CD4-positive, alpha-beta memory T cell (primary cell): ENCODE data around the gene ZNF687. TPM values are rescaled to one million over a fixed set of nuclear protein-coding genes. Genes with fewer than 3 reads are reported as not detected.

Experiments
- CTCF ChIA-PET: fragments of 350-600 bp; sonication (Branson Sonifier 250); formaldehyde crosslinking; loops from one replicate; lab custom pipeline; 2021; ENCODE audit warnings: inconsistent platforms; ENCODE audit not compliant: partially characterized antibody; lab: Charles Lee
- POLR2A ChIA-PET: fragments of 350-600 bp; sonication (Branson Sonifier 250); formaldehyde crosslinking; loops from one replicate; lab custom pipeline; 2021; ENCODE audit not compliant: partially characterized antibody; lab: Charles Lee
- DNase-seq, 5 donors: peaks; one replicate each; pipeline versions ENCODE4 v3.0.0 to v3.0.0-alpha.2; 2020 to 2022; ENCODE audit warnings: mixed read lengths in 1 of 5
- H3K27ac ChIP-seq: one replicate; pipeline ENCODE4 v1.7.0; 2013; ENCODE audit warnings: low read depth, low read length
- H3K27me3 ChIP-seq: 2 replicates; pipeline ENCODE4 v1.7.0; 2013; ENCODE audit warnings: mild to moderate bottlenecking, low read length, moderate library complexity; ENCODE audit not compliant: insufficient read depth
- H3K36me3 ChIP-seq: 2 replicates; pipeline ENCODE4 v1.7.0; 2013; ENCODE audit warnings: mild to moderate bottlenecking, low read length, moderate library complexity; ENCODE audit not compliant: insufficient read depth
- H3K4me1 ChIP-seq: 2 replicates; pipeline ENCODE4 v1.7.0; 2013; ENCODE audit warnings: mild to moderate bottlenecking, low read length, moderate library complexity; ENCODE audit not compliant: insufficient read depth
- H3K4me3 ChIP-seq, 2 donors: one replicate each; pipeline ENCODE4 v1.7.0; 2013; ENCODE audit warnings: low read length in 2 of 2, mild to moderate bottlenecking in 1 of 2
- H3K9me3 ChIP-seq, 2 donors: one replicate each; pipeline ENCODE4 v1.7.0; 2013; ENCODE audit warnings: low read length in 2 of 2, control low read depth in 1 of 2; ENCODE audit not compliant: control insufficient read depth in 1 of 2
- H3K27ac Mint-ChIP-seq, 7 donors: one replicate each; pipeline ENCODE4 v1.8.0; 2020 to 2021; ENCODE audit warnings: mixed read lengths in 7 of 7, mild to moderate bottlenecking in 6 of 7, inconsistent platforms in 3 of 7, moderate library complexity in 3 of 7
- H3K27me3 Mint-ChIP-seq, 2 donors: one replicate each; pipeline ENCODE4 v1.8.0; 2020 to 2021; ENCODE audit warnings: mixed read lengths in 2 of 2
- H3K36me3 Mint-ChIP-seq, 2 donors: one replicate each; pipeline ENCODE4 v1.8.0; 2020 to 2021; ENCODE audit warnings: mixed read lengths in 2 of 2, inconsistent platforms in 1 of 2, mild to moderate bottlenecking in 1 of 2
- H3K4me1 Mint-ChIP-seq, 4 donors: one replicate each; pipeline ENCODE4 v1.8.0; 2020 to 2021; ENCODE audit warnings: mixed read lengths in 4 of 4, mild to moderate bottlenecking in 1 of 4
- H3K4me3 Mint-ChIP-seq, 8 donors: one replicate each; pipeline ENCODE4 v1.8.0; 2020 to 2021; ENCODE audit warnings: mixed read lengths in 8 of 8, mild to moderate bottlenecking in 7 of 8, moderate library complexity in 6 of 8, inconsistent platforms in 3 of 8
- H3K9me3 Mint-ChIP-seq, 8 donors: one replicate each; pipeline ENCODE4 v1.8.0; 2020 to 2021; ENCODE audit warnings: mixed read lengths in 8 of 8, mild to moderate bottlenecking in 5 of 8, inconsistent platforms in 3 of 8, moderate library complexity in 1 of 8
- intact Hi-C: fragments of 100-400 bp; cut with micrococcal nuclease; formaldehyde crosslinking; loops from one replicate; pipeline ENCODE4 v1.15.1; 2023
- polyA plus RNA-seq, 2 donors: library from polyadenylated mRNA; unstranded; fragments of 300-500 nt; fragmentation: Illumina TruSeq; gene quantifications; one replicate each; pipeline ENCODE4 v1.2.3, GENCODE V29; 2021
- total RNA-seq, 2 experiments: library from RNA; stranded (reverse); gene quantifications; one replicate each; pipeline ENCODE4 v1.2.3, GENCODE V29; 2021

The ZNF687 gene, protein sequence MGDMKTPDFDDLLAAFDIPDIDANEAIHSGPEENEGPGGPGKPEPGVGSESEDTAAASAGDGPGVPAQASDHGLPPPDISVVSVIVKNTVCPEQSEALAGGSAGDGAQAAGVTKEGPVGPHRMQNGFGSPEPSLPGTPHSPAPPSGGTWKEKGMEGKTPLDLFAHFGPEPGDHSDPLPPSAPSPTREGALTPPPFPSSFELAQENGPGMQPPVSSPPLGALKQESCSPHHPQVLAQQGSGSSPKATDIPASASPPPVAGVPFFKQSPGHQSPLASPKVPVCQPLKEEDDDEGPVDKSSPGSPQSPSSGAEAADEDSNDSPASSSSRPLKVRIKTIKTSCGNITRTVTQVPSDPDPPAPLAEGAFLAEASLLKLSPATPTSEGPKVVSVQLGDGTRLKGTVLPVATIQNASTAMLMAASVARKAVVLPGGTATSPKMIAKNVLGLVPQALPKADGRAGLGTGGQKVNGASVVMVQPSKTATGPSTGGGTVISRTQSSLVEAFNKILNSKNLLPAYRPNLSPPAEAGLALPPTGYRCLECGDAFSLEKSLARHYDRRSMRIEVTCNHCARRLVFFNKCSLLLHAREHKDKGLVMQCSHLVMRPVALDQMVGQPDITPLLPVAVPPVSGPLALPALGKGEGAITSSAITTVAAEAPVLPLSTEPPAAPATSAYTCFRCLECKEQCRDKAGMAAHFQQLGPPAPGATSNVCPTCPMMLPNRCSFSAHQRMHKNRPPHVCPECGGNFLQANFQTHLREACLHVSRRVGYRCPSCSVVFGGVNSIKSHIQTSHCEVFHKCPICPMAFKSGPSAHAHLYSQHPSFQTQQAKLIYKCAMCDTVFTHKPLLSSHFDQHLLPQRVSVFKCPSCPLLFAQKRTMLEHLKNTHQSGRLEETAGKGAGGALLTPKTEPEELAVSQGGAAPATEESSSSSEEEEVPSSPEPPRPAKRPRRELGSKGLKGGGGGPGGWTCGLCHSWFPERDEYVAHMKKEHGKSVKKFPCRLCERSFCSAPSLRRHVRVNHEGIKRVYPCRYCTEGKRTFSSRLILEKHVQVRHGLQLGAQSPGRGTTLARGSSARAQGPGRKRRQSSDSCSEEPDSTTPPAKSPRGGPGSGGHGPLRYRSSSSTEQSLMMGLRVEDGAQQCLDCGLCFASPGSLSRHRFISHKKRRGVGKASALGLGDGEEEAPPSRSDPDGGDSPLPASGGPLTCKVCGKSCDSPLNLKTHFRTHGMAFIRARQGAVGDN
- 10 to 100 TPM; 39.2 to 39.3 TPM for total RNA-seq
- 1 to 10 TPM in 1 of 2 donors, under 1 TPM in 1; 0.36 to 1.3 TPM for polyA plus RNA-seq

DNA sequence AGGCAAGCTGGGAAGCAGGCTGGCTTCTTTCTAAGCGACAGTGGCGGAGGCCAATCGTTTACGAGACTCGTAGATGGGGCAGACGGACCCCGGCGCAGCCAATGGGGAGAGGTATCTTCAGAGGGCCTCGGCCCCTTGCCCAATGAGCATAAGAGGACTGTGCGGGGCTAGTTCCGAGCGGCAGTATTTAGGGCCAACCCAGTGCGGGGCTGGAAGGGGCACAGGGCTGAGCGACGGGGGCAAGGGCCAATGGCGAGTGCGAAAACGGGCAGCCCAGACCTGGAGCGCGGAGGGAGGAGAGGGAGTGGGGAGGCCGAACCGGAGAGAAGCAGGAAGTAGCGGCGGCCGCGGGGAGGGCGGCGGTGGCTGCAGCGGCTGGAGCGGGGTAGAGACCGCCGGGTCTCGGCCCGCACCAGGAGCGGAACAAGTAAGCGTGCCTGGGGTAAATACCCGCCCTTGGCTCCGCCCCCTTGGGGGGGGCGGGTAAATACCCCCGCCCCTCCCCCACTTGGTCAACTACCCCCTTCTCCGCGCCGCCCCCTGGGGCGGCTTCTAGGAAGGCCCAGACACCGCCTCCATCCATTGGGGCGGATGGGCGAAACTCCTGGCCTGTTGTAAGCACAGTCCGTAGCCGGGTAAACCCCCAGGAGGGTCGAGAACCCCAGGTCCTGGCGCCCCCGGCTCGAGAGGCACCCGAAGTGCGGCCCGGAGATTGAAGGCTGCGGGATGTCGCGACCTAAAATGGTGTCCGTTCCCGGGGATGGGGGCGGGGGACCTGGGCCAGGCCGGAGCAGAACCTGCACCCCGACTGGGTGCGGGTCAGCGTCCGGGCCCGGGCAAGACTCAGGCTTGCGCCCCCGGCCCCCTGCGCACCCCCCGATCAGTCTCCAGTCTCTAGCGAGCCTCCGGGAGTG is at the start of gene ZNF687:
Gene ZNF687 (plus strand): TSS at position 331 of the 914 bp plus-strand sequence. CDS start 3,993 bp downstream, outside the sequence.
- intact Hi-C loops: loop anchor here (1.0 to 2.0 kb wide), 9 partner anchors 28 to 509 kb away; partner anchors contain the start of genes CGN, PI4KB, PIP5K1A and PSMB4
- H3K36me3 ChIP-seq: peaks cover 15% of the 10 kb centered on the region

GRCh38 chr1:151235235-151235634 is 46.9 kb upstream of the ZNF687 start:
- peaks cover 0 to 2% (median 0%) of the 10 kb centered on the region in 8 donors for H3K9me3 Mint-ChIP-seq
- H3K27me3 Mint-ChIP-seq: no peaks in the 10 kb centered on the region
- H3K4me3 Mint-ChIP-seq: no peak overlapping the region
- H3K4me1 ChIP-seq: no peaks in the 10 kb centered on the region
- H3K36me3 Mint-ChIP-seq: peaks cover 53 to 78% of the 10 kb centered on the region in 2 donors
- CTCF ChIA-PET: interaction anchor here (1.2 to 2.5 kb wide), 3 partner anchors 15 to 46 kb away, joined by 3 to 10 read pairs (median 6); partner anchors contain the start of gene VPS72
- no peak for DNase-seq
- H3K36me3 ChIP-seq: peaks cover 74% of the 10 kb centered on the region
- H3K4me1 Mint-ChIP-seq: peaks cover 0 to 4% (median 0%) of the 10 kb centered on the region in 4 donors
- POLR2A ChIA-PET: no interaction called here
- intact Hi-C loops: no loop called here
- no peak overlapping the region for H3K27ac ChIP-seq
- H3K27ac Mint-ChIP-seq: peak overlapping the region in 2 of 7 donors; percentile 48 to 50
- no peak overlapping the region for H3K4me3 ChIP-seq
- H3K9me3 ChIP-seq: no peaks in the 10 kb centered on the region
- no peaks in the 10 kb centered on the region for H3K27me3 ChIP-seq

More for the DNA sequence above, at the start of gene ZNF687:
- Mint-ChIP-seq H3K4me3 (peak within 1 kb of the TSS; percentile 95 to 99 (median 98)), H3K27me3 (no peaks in the 10 kb centered on the region), H3K27ac (peak within 1 kb of the TSS; percentile 96 to 100 (median 99)), H3K9me3 (peaks cover 0 to 6% (median 0%) of the 10 kb centered on the region in 8 donors), H3K36me3 (peaks cover 10 to 41% of the 10 kb centered on the region in 2 donors), H3K4me1 (peaks cover 14 to 47% (median 33%) of the 10 kb centered on the region in 4 donors)
- ChIA-PET POLR2A (interaction anchor here (0.6 to 4.1 kb wide), 30 partner anchors 7 to 1395 kb away, joined by 3 to 50 read pairs (median 5); partner anchors contain the start of genes C1orf56, CDC42SE1, LYSMD1 and MINDY1), CTCF (interaction anchor here (0.8 to 6.1 kb wide), 11 partner anchors 13 to 722 kb away, joined by 3 to 56 read pairs (median 4); partner anchors contain the start of genes PI4KB, PSMB4 and PSMD4)
- H3K27ac ChIP-seq: peak within 1 kb of the TSS; percentile 94
- peak within 1 kb of the TSS; percentile 71 to 99 for H3K4me3 ChIP-seq
- no peaks in the 10 kb centered on the region for H3K27me3 ChIP-seq
- peaks cover 25% of the 10 kb centered on the region for H3K4me1 ChIP-seq
- DNase-seq: peak; percentile 99
- no peaks in the 10 kb centered on the region for H3K9me3 ChIP-seq

DNA sequence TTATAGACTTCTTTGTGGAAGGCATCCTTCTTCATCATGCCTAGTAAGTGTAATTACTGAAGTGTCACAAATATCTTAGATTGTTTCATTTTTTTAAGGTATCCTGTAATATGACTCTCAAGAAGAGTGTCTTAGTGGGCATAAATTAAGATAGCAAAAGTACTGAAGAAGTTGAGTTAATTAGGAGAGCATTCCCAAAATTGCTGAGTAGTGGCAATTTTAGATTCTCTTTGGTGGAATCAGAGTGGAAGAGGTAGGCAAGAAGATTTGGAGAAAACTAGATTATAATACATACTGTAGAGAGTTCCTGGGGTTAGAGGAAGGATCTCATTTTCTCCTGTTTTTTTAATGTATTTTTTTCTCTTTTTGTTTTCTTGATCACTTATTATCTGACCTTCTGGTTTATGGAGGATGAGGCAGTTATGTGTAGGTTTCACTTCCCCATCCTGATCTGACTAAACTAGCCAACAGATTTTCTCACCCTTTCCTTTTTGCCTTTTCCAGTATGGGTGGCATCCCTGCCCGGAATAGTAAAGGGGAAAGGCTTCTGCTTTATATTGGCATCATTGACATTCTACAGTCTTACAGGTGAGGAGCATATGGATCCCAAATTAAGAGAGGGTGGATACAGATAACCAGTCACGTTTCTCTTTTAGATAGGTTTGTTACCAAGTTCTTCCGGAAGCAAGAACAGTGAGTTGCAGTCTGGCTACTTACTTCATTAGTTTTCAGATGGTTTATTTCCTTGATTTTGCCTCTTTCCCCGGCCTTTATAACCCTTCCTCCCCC is 44.2 kb upstream of the ZNF687 start:
- intact Hi-C loops: no loop called here
- peaks cover 70% of the 10 kb centered on the region for H3K36me3 ChIP-seq
- no peak overlapping the region for H3K27ac ChIP-seq
- DNase-seq: no peak
- H3K27me3 ChIP-seq: no peaks in the 10 kb centered on the region
- POLR2A ChIA-PET: no interaction called here
- peak overlapping the region in 2 of 7 donors; percentile 44 to 83 for H3K27ac Mint-ChIP-seq
- no peaks in the 10 kb centered on the region for H3K27me3 Mint-ChIP-seq
- CTCF ChIA-PET: interaction anchor here (0.6 to 1.4 kb wide), 2 partner anchors 12 to 14 kb away, joined by 3 to 4 read pairs; no protein-coding TSS in a partner anchor
- no peaks in the 10 kb centered on the region for H3K9me3 ChIP-seq
- H3K36me3 Mint-ChIP-seq: peaks cover 56 to 71% of the 10 kb centered on the region in 2 donors
- H3K4me1 Mint-ChIP-seq: peaks cover 0 to 4% (median 0%) of the 10 kb centered on the region in 4 donors
- H3K4me3 Mint-ChIP-seq: no peak overlapping the region
- H3K4me3 ChIP-seq: no peak overlapping the region
- H3K4me1 ChIP-seq: no peaks in the 10 kb centered on the region
- peaks cover 0 to 2% (median 0%) of the 10 kb centered on the region in 8 donors for H3K9me3 Mint-ChIP-seq

- no peaks in the 10 kb centered on the region for H3K9me3 ChIP-seq
- no peaks in the 10 kb centered on the region for H3K4me1 ChIP-seq
- Mint-ChIP-seq H3K4me3 (no peak overlapping the region), H3K27me3 (no peaks in the 10 kb centered on the region), H3K27ac (no peak overlapping the region), H3K36me3 (peaks cover 60 to 75% of the 10 kb centered on the region in 2 donors), H3K4me1 (peaks cover 0 to 4% (median 0%) of the 10 kb centered on the region in 4 donors), H3K9me3 (peaks cover 0 to 2% (median 0%) of the 10 kb centered on the region in 8 donors)
- H3K27me3 ChIP-seq: no peaks in the 10 kb centered on the region
- intact Hi-C loops: no loop called here
- ChIA-PET CTCF (no interaction called here), POLR2A (interaction anchor here (1.3 kb wide), 1 partner anchor 12 kb away, joined by 3 read pairs; no protein-coding TSS in a partner anchor)
- H3K27ac ChIP-seq: no peak overlapping the region
- H3K4me3 ChIP-seq: no peak overlapping the region
- peaks cover 74% of the 10 kb centered on the region for H3K36me3 ChIP-seq
- DNase-seq: no peak
These were observed 43.7 kb upstream of the ZNF687 start for GRCh38 chr1:151238467-151238739.

DNA sequence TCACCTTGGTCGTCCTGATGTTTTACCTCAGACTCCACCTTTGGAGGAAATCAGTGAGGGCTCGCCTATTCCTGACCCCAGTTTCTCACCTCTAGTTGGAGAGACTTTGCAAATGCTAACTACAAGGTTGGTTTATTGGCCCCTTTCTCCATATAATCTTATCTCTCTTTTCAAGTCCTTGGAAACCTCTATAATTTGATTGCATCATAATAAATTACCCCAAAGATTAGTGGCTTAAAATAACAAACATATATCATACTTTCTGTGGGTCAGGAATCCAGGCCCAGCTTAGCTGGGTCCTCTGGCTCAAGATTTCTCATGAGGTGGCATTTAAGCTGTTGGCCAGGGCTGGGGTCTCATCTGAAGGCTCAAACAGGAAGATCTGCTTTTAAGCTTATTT is 39.7 kb upstream of the ZNF687 start:
- Mint-ChIP-seq H3K4me3 (no peak overlapping the region), H3K9me3 (peaks cover 0 to 2% (median 0%) of the 10 kb centered on the region in 8 donors), H3K36me3 (peaks cover 61 to 70% of the 10 kb centered on the region in 2 donors), H3K4me1 (no peaks in the 10 kb centered on the region), H3K27ac (peak overlapping the region in 3 of 7 donors; percentile 25 to 73 (median 44)), H3K27me3 (no peaks in the 10 kb centered on the region)
- H3K4me3 ChIP-seq: no peak overlapping the region
- peaks cover 64% of the 10 kb centered on the region for H3K36me3 ChIP-seq
- CTCF ChIA-PET: interaction anchor here (1.2 kb wide), 1 partner anchor 143 kb away, joined by 4 read pairs; no protein-coding TSS in a partner anchor
- intact Hi-C loops: no loop called here
- DNase-seq: no peak
- H3K4me1 ChIP-seq: no peaks in the 10 kb centered on the region
- H3K27ac ChIP-seq: no peak overlapping the region
- no peaks in the 10 kb centered on the region for H3K9me3 ChIP-seq
- POLR2A ChIA-PET: no interaction called here
- H3K27me3 ChIP-seq: no peaks in the 10 kb centered on the region
